GM19468 (cell line): ENCODE results near the gene SLC33A1.

Source experiments
- ATAC-seq: cut with Tn5 transposase; IDR thresholded peaks from one replicate; pipeline ENCODE4 v1.9.1; 2021; ENCODE audit warnings: mild to moderate bottlenecking, moderate library complexity, moderate number of reproducible peaks; ENCODE audit not compliant: unreplicated experiment; ENCODE audit errors: extremely low read depth

The SLC33A1 gene

GRCh38 chr3:155804323-155804722 is 49.9 kb downstream of the SLC33A1 start:
- ATAC-seq = no peak

- ATAC-seq = no peak
Observed at GRCh38 chr3:155792532-155792931, 61.7 kb downstream of the SLC33A1 start.

GRCh38 chr3:155791190-155791589 is 63.0 kb downstream of the SLC33A1 start:
- ATAC-seq = no peak

GRCh38 chr3:155790272-155790925 is 63.8 kb downstream of the SLC33A1 start:
- no peak for ATAC-seq

GRCh38 chr3:155785662-155786295 is 68.4 kb downstream of the SLC33A1 start:
- ATAC-seq = no peak

- no peak for ATAC-seq
Observed at GRCh38 chr3:155782390-155782953, 71.8 kb downstream of the SLC33A1 start.

- ATAC-seq = no peak
Observed at GRCh38 chr3:155780291-155780690, 73.9 kb downstream of the SLC33A1 start.

GRCh38 chr3:155778462-155778861 is 75.8 kb downstream of the SLC33A1 start:
- no peak for ATAC-seq

- no peak for ATAC-seq
Observed at GRCh38 chr3:155772801-155773200, 81.4 kb downstream of the SLC33A1 start.

- no peak for ATAC-seq
Observed at GRCh38 chr3:155771126-155771525, 83.1 kb downstream of the SLC33A1 start.
